GM12801 (cell line): ENCODE data around the gene ASXL1.

ENCODE experiments used
- TF ChIP-seq, protein P1 (sequence below): IDR thresholded peaks from one replicate; pipeline ENCODE4 v1.5.1; 2011; ENCODE audit warnings: control low read depth; ENCODE audit not compliant: insufficient read length; ENCODE audit errors: extremely low read depth

Gene ASXL1

GRCh38 chr20:32442630-32443373 is 84.7 kb downstream of the ASXL1 start:
- TF ChIP-seq, protein P1, sequence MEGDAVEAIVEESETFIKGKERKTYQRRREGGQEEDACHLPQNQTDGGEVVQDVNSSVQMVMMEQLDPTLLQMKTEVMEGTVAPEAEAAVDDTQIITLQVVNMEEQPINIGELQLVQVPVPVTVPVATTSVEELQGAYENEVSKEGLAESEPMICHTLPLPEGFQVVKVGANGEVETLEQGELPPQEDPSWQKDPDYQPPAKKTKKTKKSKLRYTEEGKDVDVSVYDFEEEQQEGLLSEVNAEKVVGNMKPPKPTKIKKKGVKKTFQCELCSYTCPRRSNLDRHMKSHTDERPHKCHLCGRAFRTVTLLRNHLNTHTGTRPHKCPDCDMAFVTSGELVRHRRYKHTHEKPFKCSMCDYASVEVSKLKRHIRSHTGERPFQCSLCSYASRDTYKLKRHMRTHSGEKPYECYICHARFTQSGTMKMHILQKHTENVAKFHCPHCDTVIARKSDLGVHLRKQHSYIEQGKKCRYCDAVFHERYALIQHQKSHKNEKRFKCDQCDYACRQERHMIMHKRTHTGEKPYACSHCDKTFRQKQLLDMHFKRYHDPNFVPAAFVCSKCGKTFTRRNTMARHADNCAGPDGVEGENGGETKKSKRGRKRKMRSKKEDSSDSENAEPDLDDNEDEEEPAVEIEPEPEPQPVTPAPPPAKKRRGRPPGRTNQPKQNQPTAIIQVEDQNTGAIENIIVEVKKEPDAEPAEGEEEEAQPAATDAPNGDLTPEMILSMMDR, result no peak

DNA sequence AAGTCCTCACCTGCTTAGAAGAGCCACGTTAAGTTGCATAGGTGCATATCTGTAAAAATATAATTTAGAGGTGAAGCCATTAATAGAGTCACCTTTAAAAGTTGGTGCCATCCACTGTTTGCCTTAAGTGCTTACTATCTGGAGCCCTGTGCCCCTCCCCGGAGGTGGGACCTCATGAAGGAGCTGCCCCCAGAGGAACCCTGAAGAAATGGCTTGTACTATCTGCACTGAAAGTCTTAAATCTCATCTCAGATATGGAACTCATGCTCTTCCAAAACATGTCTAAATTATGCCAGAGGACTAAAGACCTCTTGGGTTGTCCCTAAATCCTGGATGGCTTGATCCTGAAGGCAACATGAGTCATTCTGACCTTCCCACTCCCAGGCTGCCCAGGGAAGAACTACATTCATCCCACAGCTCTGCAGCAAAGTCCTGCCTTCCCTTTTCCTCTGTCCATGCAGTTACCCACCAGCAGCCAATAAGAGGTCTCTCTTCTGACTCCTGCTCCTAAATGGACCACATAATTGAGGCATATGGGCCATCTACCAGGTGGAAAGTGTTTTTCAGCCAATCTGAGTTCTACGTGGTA is 85.3 kb downstream of the ASXL1 start:
- TF ChIP-seq, protein P1, result no peak

DNA sequence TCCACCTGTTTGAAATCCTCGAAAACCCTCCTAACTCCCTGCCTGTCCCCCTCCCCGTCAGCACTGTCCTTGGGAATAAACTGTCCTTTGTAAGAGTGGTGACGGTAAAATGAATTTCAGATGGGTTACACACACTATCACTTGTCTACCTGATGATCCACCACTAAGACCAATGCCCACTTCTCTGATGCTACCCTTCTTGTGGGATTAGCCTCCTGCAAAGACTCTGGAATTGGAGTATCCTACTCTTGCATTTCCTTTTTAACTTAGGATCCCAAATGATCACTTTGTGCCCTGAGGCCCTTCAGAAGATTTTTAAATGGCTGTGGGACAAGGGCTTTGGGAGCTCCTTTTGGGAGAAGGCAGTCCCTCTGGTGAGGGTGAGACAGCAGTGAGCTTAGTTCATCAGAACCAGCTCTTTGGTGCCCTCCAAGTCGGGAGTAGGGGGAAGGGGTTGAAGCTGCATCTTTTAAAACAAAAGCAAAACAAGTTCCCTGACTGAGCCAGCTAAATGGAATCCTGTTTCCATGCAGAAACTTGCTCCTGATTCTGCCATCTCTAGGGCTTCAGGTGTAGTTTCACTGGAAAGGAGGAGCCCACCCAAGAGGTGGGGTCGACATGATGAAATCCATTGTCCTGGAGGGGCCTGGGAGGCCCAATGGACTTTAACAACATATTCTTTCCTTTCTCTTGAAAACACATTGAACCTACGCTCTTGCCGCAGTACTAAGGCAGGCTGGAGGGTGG is 86.5 kb downstream of the ASXL1 start:
- TF ChIP-seq, protein P1, result no peak

- TF ChIP-seq, protein P1, result no peak
Measured at GRCh38 chr20:32445539-32446273, 87.6 kb downstream of the ASXL1 start.

DNA sequence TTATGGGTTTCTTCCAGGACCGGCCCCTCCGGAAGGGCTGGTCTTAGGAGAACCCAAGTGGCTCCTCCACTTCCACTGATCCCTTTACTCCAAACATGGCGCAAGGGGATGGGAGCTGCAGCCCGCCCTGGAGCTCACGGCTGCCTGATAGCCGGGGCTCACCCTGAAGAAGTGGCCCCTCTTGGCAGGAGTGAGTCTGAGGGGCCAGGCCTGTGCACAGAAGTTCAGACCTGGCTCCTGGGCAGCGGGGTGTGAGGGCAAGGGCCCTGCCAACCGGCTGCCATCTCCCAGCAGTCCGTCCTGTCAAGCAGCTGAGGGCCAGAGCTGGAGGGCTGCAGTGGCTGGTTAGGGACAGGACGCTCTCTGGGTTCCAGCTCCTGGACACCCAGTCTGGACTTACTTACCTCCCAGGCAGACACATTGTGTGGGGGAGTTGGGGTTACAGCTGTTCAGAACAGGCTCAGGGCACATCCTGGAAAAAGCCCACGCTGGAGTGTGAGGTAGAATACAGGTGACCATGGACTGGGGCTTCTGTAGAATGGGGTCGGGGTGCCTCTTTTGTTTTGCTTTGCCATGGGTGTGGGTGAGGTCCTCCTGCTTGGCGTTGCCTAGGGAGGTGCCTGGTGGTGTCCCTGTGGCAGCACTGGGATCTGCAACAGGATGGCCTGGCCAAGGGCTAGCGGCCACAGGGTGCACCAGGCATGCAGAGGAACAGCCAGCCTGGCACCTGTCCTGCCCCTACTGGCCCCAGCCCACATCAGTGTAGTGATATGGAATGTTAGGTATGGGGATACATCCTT is 88.4 kb downstream of the ASXL1 start:
- TF ChIP-seq, protein P1, result no peak

GRCh38 chr20:32447136-32448027 is 89.3 kb downstream of the ASXL1 start:
- TF ChIP-seq, protein P1, result no peak
